GM19238 (cell line): Measurements from ENCODE around the gene COL6A2.

ENCODE experiments used
- DNase-seq: peaks from one replicate; pipeline ENCODE4 v3.0.0; 2011; ENCODE audit warnings: low spot score; ENCODE audit not compliant: insufficient read length

COL6A2 gene

GRCh38 chr21:46112725-46113215, 14.9 kb downstream of the COL6A2 start:
- DNase-seq = no peak

GRCh38 chr21:46113497-46114176, 15.7 kb downstream of the COL6A2 start:
- no peak for DNase-seq

GRCh38 chr21:46114963-46115362, 17.1 kb downstream of the COL6A2 start:
- no peak for DNase-seq

- no peak for DNase-seq
These were observed 17.7 kb downstream of the COL6A2 start for GRCh38 chr21:46115441-46116188.

- no peak for DNase-seq
These were observed 18.4 kb downstream of the COL6A2 start for GRCh38 chr21:46116189-46116775.

- DNase-seq = no peak
These were observed 19.1 kb downstream of the COL6A2 start for GRCh38 chr21:46116776-46117585.

GRCh38 chr21:46117586-46118315, 19.8 kb downstream of the COL6A2 start:
- DNase-seq = no peak

GRCh38 chr21:46118316-46119143, 20.6 kb downstream of the COL6A2 start:
- DNase-seq = no peak

- DNase-seq = no peak
These were observed 21.3 kb downstream of the COL6A2 start for GRCh38 chr21:46119144-46119636.

- no peak for DNase-seq
These were observed 21.8 kb downstream of the COL6A2 start for GRCh38 chr21:46119637-46120271.

- no peak for DNase-seq
These were observed 22.7 kb downstream of the COL6A2 start for GRCh38 chr21:46120301-46121285.

GRCh38 chr21:46121286-46122221, 23.6 kb downstream of the COL6A2 start:
- no peak for DNase-seq

GRCh38 chr21:46122237-46122671, 24.3 kb downstream of the COL6A2 start:
- DNase-seq = no peak

- no peak for DNase-seq
These were observed 25.1 kb downstream of the COL6A2 start for GRCh38 chr21:46122758-46123683.

GRCh38 chr21:46124083-46124925, 26.4 kb downstream of the COL6A2 start:
- no peak for DNase-seq
